MM.1S (cell line): ENCODE data around the gene ZC3H4.

ENCODE experiments used
- CTCF ChIP-seq: fragments of 300-600 bp; sonication (generic); IDR thresholded peaks from 2 replicates; pipeline ENCODE4 v1.5.1; 2016; ENCODE audit warnings: antibody characterized with exemption, low read length, mixed read lengths
- EZH2 ChIP-seq: fragments of 300-600 bp; sonication (generic); optimal IDR thresholded peaks from 2 replicates; pipeline ENCODE3; 2017; ENCODE audit warnings: low read depth, mild to moderate bottlenecking, antibody characterized with exemption, low read length, mixed read lengths

GRCh38 chr19:47057328-47057727 is 56.2 kb downstream of the ZC3H4 start:
- TF ChIP-seq EZH2: no peak
- TF ChIP-seq CTCF: no peak
